Duodenal mucosa (tissue), 2 donors: ENCODE results near the gene SPTAN1.

Experiments used
- H3K27ac ChIP-seq: one replicate; pipeline ENCODE4 v1.7.0; 2013; ENCODE audit warnings: low read depth, low read length
- H3K27me3 ChIP-seq, 2 donors: one replicate each; pipeline ENCODE4 v1.7.0; 2013; ENCODE audit warnings: low read length in 2 of 2, control low read depth in 1 of 2; ENCODE audit not compliant: insufficient read depth in 2 of 2, control insufficient read depth in 1 of 2
- H3K36me3 ChIP-seq, 2 donors: one replicate each; pipeline ENCODE4 v1.7.0; 2013; ENCODE audit warnings: low read length in 2 of 2, control low read depth in 1 of 2; ENCODE audit not compliant: insufficient read depth in 2 of 2, control insufficient read depth in 1 of 2
- H3K4me1 ChIP-seq, 2 donors: one replicate each; pipeline ENCODE4 v1.7.0; 2013; ENCODE audit warnings: low read length in 2 of 2, control low read depth in 1 of 2; ENCODE audit not compliant: insufficient read depth in 2 of 2, control insufficient read depth in 1 of 2
- H3K4me3 ChIP-seq, 2 donors: one replicate each; pipeline ENCODE4 v1.7.0; 2013; ENCODE audit warnings: low read length in 2 of 2, low read depth in 1 of 2
- H3K9ac ChIP-seq, 2 donors: one replicate each; pipeline ENCODE4 v1.7.0; 2013; ENCODE audit warnings: low read length in 2 of 2, low read depth in 1 of 2
- H3K9me3 ChIP-seq, 2 donors: one replicate each; pipeline ENCODE4 v1.7.0; 2013; ENCODE audit warnings: low read length in 2 of 2, control low read depth in 1 of 2; ENCODE audit not compliant: control insufficient read depth in 1 of 2

The SPTAN1 gene

DNA sequence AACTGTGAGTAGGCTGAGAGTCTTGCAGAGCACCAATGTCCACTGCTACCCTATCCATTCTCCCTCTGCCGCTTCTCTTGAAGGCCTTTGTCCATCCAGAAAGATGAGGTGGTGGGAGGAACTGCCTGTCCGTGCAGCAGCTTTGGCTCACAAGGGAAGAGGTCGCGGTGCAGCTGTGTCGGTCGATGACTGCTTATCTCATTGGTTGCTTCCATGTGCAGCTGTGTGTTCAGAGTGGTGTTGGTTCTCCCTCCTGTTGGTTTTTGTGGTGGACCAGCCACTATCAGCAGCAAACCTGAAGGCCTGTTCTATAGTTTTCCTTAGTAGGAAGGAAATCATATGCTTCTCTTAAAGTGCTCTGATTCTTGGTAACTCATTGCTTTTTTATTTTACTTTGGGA lies 40.7 kb downstream of the SPTAN1 start:
- H3K9me3 ChIP-seq, result no peaks in the 10 kb centered on the region
- no peak overlapping the region for H3K27ac ChIP-seq
- no peaks in the 10 kb centered on the region for H3K27me3 ChIP-seq
- peaks cover 28 to 80% of the 10 kb centered on the region in 2 donors for H3K36me3 ChIP-seq
- no peak overlapping the region for H3K4me3 ChIP-seq
- H3K9ac ChIP-seq, result no peak overlapping the region
- no peaks in the 10 kb centered on the region for H3K4me1 ChIP-seq

DNA sequence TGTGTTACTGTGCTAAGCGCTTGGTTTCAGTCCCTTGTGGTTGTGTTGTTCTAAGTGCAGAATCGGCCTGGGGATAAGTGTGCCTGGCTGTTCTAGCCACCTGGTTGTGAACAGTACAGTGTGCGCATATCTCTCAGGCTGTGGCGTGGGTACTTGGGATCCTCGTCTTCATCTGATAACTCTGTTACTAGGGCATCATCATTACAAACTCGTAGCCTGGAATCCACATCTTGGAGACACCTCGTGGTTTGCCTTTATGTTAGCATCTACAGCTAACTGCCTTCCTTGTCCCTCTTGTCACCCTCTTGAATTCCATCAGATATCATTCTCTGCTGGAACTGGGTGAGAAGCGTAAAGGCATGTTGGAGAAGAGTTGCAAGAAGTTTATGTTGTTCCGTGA lies 41.5 kb downstream of the SPTAN1 start:
- Histone ChIP-seq H3K4me1 (no peaks in the 10 kb centered on the region), H3K27me3 (no peaks in the 10 kb centered on the region), H3K4me3 (no peak overlapping the region), H3K36me3 (peaks cover 22 to 81% of the 10 kb centered on the region in 2 donors), H3K9me3 (no peaks in the 10 kb centered on the region), H3K9ac (no peak overlapping the region), H3K27ac (no peak overlapping the region)

DNA sequence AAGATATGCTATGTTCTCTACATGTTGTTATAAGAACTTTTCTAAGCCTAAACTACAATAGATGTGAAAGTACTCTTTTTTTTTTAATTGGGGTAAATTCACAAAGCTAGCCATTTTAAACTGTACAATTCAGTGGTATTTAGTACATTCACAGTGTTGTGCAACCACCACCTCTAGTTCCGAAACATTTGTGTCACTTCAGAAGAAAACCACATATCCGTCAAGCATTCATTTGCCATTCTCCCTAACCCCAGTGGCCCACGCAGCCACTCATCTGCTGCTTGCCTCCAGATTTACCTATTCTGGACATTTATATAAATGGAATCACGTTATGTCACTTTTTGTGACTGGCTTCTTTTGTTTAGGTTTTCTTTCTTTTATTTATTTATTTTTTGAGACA lies 43.1 kb downstream of the SPTAN1 start:
- no peaks in the 10 kb centered on the region for H3K27me3 ChIP-seq
- H3K36me3 ChIP-seq, result peaks cover 25 to 86% of the 10 kb centered on the region in 2 donors
- H3K27ac ChIP-seq, result no peak overlapping the region
- no peak overlapping the region for H3K4me3 ChIP-seq
- no peaks in the 10 kb centered on the region for H3K4me1 ChIP-seq
- no peak overlapping the region for H3K9ac ChIP-seq
- no peaks in the 10 kb centered on the region for H3K9me3 ChIP-seq

DNA sequence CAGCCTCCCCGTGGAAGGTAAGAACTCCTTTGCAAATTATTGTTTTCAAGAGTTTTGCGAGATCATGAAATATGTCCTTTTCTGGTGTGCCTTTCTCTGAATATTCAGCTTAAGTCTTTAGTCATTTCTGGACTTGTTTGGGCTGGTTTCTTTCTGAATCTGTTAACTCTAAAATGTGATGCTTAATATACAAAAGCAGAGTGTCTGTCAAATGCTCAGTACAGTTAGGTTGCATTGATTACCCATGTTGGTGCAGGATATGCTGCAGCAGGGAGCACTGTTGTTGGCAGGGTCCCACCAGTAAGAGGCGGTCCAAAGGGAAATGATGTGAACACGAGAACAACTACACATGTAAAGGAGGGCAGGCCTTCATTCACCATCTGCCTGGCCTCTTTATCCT lies 47.7 kb downstream of the SPTAN1 start:
- no peaks in the 10 kb centered on the region for H3K9me3 ChIP-seq
- peaks cover 28 to 77% of the 10 kb centered on the region in 2 donors for H3K36me3 ChIP-seq
- no peak overlapping the region for H3K27ac ChIP-seq
- H3K27me3 ChIP-seq, result no peaks in the 10 kb centered on the region
- H3K4me1 ChIP-seq, result no peaks in the 10 kb centered on the region
- H3K9ac ChIP-seq, result no peak overlapping the region
- H3K4me3 ChIP-seq, result no peak overlapping the region

DNA sequence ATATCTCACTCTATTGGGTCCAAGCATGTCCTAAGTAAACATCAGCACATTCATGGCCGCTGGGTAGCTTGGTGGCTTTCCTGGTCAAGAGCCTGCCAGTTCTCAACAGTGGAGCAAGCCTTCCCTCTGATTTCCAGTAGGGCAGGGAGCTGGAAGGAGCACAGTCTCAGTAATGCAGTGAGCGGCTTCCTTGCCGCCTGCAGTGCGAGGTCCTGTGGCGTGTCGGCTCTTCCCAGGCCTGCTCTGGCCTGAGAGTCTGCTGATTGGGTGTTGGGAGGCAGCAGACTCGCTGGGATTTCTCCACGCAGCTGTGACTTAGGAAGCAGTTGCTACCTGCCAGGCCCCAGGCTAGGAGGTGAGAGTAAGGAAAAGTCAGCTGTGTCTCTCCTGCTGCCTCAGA lies 51.3 kb downstream of the SPTAN1 start:
- no peak overlapping the region for H3K9ac ChIP-seq

DNA sequence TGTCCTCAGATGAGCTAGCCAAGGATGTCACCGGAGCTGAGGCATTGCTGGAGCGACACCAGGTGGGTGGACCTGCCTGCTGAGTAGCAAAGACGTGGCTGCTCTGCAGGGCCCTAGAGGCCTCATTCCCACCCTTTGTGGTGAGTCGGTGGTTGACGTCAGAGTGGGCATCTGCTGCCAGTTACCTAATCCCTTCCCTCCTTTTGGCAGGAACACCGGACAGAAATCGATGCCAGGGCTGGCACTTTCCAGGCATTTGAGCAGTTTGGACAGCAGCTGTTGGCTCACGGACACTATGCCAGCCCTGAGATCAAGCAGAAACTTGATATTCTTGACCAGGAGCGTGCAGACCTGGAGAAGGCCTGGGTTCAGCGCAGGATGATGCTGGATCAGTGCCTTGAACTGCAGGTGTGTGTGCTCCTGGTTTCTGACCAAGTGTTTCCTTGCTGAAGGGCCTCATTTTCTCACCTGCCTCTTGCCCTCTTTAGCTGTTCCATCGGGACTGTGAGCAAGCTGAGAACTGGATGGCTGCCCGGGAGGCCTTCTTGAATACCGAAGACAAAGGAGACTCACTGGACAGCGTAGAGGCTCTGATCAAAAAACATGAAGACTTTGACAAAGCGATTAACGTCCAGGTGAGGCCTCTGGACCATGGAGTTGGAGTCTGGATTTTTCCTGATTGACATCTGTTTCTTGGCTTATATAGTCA lies 55.4 kb downstream of the SPTAN1 start:
- Histone ChIP-seq H3K27ac (no peak overlapping the region), H3K4me1 (no peaks in the 10 kb centered on the region), H3K9me3 (no peaks in the 10 kb centered on the region), H3K4me3 (no peak overlapping the region), H3K9ac (no peak overlapping the region), H3K27me3 (no peaks in the 10 kb centered on the region), H3K36me3 (peaks cover 67 to 92% of the 10 kb centered on the region in 2 donors)

More for the DNA sequence above, 51.3 kb downstream of the SPTAN1 start:
- Histone ChIP-seq H3K4me1 (no peaks in the 10 kb centered on the region), H3K27me3 (no peaks in the 10 kb centered on the region), H3K36me3 (peaks cover 42 to 85% of the 10 kb centered on the region in 2 donors), H3K4me3 (no peak overlapping the region), H3K27ac (no peak overlapping the region), H3K9me3 (no peaks in the 10 kb centered on the region)

DNA sequence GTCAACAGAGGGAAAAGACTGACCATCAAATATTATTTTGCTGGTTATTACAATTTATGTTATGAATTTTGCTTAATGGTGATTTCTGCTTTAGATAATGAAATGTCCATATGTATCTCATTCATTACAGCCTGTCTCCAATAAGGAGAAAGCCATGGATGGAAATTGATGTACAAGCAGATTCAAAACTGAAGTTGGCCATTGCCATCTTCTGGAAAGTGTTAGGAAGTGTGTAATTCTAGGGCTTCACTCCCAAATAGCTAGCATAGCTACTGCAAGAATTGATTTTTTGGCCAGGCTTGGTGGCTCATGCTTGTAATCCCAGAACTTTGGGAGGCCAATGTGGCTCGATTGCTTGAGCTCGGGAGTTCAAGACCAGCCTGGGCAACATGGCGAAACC lies 58.5 kb downstream of the SPTAN1 start:
- Histone ChIP-seq H3K4me3 (no peak overlapping the region), H3K4me1 (no peaks in the 10 kb centered on the region), H3K9ac (no peak overlapping the region), H3K27me3 (no peaks in the 10 kb centered on the region), H3K36me3 (peaks cover 61 to 97% of the 10 kb centered on the region in 2 donors), H3K27ac (no peak overlapping the region), H3K9me3 (no peaks in the 10 kb centered on the region)

DNA sequence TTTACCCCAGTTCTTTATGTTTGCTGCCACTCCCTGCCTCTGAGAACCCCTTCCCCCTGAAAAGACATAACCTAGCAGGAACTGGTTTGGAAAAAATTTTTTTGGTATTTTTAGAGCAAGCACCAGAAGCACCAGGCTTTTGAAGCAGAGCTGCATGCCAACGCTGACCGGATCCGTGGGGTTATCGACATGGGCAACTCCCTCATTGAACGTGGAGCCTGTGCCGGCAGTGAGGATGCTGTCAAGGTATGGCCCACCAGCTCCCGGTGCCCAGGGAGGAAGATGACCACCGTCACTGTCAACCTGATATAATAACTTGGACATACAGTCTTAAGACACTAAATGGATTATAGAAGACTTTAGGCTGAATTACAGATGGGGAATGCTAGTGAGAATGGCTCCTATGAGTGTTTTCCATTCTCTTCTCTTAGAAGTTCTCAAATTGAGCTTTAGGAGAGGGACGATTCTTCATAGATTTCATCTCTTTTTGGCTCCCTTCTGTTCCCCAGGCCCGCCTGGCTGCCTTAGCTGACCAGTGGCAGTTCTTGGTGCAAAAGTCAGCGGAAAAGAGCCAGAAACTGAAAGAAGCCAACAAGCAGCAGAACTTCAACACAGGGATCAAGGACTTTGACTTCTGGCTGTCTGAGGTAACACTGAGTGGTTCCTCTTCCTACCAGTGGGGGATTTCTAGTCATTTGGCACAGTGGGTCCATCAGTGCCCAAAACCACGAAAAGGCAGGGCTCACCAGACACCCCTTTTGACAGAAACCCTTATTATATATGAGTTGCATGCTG lies 59.4 kb downstream of the SPTAN1 start:
- no peak overlapping the region for H3K9ac ChIP-seq
- peaks cover 63 to 96% of the 10 kb centered on the region in 2 donors for H3K36me3 ChIP-seq
- no peaks in the 10 kb centered on the region for H3K4me1 ChIP-seq
- no peak overlapping the region for H3K4me3 ChIP-seq
- no peaks in the 10 kb centered on the region for H3K9me3 ChIP-seq
- H3K27me3 ChIP-seq, result no peaks in the 10 kb centered on the region
- H3K27ac ChIP-seq, result no peak overlapping the region

DNA sequence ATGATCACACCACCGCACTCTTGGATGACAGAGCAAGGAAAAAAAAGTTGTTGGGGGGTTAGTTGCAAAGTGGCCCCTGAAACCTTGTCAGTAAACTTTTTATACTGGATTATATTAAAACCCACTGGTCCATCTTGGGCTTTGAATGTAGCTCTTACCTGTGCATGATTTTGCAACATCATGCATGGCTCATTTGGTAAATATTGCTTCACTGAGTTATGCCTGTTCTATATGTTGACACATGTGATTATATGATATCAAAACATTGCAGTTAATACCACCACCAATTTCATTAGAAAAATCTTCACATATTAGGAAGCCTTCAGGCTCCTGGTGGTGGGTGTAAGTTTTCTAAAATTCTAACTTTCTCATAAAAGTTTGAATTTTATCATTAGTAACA lies 62.3 kb downstream of the SPTAN1 start:
- H3K27ac ChIP-seq, result no peak overlapping the region
- H3K36me3 ChIP-seq, result peaks cover 62 to 96% of the 10 kb centered on the region in 2 donors
- no peak overlapping the region for H3K9ac ChIP-seq
- H3K4me3 ChIP-seq, result no peak overlapping the region
- no peaks in the 10 kb centered on the region for H3K9me3 ChIP-seq
- no peaks in the 10 kb centered on the region for H3K4me1 ChIP-seq
- no peaks in the 10 kb centered on the region for H3K27me3 ChIP-seq

DNA sequence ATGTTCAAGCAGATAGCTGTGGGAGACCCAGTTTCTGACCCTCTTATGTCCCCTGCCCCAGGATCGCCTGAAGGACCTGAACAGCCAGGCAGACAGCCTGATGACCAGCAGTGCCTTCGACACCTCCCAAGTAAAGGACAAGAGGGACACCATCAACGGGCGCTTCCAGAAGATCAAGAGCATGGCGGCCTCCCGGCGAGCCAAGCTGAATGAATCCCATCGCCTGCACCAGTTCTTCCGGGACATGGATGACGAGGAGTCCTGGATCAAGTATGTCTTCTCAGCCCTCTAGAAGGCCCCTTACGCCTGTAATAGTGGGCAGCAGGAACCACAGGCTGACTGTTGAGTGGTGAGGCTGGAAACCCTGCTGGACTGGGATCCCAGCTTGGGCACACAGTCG lies 63.2 kb downstream of the SPTAN1 start:
- Histone ChIP-seq H3K4me3 (no peak overlapping the region), H3K4me1 (no peaks in the 10 kb centered on the region), H3K36me3 (peaks cover 59 to 96% of the 10 kb centered on the region in 2 donors), H3K9me3 (no peaks in the 10 kb centered on the region), H3K27ac (no peak overlapping the region), H3K9ac (no peak overlapping the region), H3K27me3 (no peaks in the 10 kb centered on the region)
